ENCODE data around the gene RHOJ.

RHOJ gene

GRCh38 chr14:63205866-63206265 lies 1.6 kb downstream of the RHOJ start:
- peak; percentile 30 for DNase-seq (ENCODE audit: low read depth)

DNA sequence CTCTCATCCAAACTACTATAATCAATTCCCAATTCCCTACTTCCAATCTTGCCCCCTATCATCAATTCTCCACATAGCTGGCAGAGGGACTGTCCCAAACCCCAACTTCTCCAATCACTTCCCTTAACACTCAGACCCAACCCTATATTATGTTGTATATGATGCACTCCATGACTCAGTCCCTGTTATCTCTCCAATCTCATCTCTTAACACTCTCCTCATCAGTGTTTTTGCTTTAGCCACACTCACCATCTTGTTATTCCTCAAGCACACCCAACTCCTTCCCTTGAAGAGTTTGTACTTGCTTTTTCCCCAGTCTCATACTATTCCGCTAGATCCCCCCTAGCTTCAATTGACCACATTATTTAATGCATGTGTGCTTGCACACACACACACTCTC lies 4.9 kb downstream of the RHOJ start:
- peak; percentile 46 for DNase-seq (ENCODE audit: low read depth)

DNA sequence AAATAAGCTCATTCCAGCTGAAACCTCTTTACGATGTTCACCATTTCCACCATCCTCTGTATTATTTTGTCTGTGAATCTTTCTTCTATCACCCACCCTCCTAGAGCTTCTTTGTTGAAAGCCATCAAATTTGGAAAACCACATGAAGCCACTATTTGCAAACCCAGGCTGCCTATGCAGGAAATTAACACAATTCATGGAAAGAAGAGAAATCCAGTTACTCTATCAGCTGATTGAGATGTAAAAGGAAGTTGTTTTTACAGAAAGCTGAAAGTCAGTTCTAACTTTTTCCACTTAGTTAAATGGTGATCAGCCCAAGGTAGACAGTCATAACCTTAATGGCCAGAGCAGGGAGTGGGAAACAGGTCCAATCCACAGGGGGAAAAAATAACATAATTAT lies 6.6 kb downstream of the RHOJ start:
- no peak for DNase-seq (ENCODE audit: low read depth)

DNA sequence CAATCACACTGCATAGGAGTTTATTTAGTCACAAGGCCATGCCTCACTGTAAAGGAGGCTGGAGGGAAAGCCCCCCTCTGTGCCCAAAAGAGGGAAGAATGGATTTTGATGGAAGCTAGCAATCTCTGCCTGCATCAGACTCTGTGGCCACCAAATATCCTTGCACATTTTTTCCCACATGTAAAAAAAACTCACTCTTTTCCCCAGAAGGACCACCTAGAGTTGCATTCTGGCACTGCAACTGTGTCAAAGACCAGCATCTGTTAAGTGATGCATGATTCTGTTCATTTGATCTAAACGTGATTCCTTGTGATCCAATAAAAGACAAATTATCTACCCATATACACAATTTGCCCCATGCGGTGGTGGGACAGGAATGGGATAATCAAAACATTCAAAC lies 8.0 kb downstream of the RHOJ start:
- DNase-seq (ENCODE audit: low read depth): no peak

DNA sequence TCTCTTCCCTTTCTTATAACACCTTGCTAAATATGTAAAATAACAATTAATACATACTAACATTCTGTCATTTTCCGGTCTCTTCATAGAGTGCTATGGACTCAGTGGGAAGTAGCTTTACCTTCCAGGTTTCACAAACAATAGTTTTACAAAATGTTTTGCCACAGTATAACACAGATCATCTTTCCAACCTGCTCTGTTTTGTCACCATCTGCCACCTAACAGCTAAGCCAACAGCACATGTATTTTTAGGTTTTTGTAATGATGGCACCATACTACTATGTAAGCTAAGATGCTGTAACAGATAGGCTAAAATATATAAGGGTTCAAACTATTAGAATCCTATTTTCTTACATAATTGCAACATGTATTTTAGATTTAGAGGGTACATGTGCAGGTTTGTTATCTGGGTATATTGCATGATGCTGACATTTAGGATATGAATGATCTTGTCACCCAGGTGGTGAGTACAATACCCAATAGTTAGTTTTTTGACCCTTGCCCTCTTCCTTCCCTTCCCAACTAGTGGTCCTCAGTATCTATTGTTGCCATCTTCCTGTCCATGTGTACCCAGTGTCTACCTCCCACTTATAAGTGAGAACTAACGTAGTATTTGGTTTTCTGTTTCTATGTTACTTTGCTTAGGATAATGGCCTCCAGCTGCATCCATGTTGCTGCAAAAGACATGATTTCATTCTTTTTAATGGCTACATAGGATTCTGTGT lies 8.7 kb downstream of the RHOJ start:
- no peak for DNase-seq (ENCODE audit: low read depth)

GRCh38 chr14:63214417-63215196 lies 10.4 kb downstream of the RHOJ start:
- DNase-seq (ENCODE audit: low read depth): no peak

- DNase-seq (ENCODE audit: low read depth): peak; percentile 14
Observed at GRCh38 chr14:63220526-63220925, 16.3 kb downstream of the RHOJ start.

DNA sequence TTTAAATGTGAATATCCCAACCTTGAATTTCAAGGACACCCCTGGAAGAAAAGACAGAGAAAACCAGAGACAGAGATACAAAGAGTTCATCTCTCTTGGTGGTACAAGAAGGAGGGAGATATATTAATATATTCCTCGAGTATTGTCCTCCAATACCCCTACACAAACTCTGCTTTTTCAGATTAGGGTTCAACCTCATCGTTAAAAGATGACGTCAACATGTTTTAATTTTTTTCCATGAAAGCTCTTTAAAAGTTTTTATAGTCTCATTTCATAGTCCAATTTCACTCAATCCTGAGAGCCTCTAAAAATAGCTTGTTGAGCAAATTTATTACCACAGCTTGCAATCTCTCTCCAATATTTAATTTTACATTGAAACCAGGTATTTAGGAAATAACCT lies 19.4 kb downstream of the RHOJ start:
- no peak for DNase-seq (ENCODE audit: low read depth)

DNA sequence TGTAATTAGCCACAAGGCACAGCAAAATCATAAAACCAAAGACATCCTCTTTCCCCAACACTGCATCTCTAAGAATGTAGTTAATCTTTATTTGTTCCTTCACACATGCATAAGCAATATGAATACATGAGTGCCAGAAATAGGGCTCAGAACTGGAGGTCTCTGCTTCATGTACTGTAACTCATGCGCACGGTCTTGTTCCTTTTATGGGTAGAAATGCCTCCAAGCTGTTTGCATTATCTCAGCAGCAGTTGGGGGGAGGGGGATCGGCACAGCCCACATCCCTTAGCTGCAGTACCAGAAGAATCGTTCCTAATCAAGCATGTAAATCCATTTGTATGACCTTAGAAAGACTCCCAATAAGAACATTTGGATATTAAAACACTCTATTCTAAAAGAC lies 20.0 kb downstream of the RHOJ start:
- peak; percentile 23 for DNase-seq (ENCODE audit: low read depth)

DNA sequence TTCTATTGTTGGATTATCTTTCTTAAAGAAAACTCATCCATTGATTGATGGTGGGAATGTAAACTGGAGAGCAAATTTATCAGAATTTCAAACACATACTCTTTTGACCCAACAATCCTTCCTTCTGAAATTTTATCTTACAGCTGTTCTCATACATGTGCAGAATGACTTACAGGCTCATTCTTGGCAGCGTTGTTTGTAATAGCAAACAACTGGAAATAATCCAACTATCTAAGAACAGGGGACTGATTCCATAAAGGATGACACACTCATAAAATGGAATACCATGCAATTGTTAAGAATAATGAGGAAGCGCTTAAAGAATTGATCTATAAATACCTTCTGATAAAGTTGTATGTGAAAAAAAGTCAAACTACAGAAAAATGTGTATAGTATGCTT lies 24.0 kb downstream of the RHOJ start:
- no peak for DNase-seq (ENCODE audit: low read depth)

GRCh38 chr14:63229330-63230059 lies 25.3 kb downstream of the RHOJ start:
- peak; percentile 24 for DNase-seq (ENCODE audit: low read depth)

DNA sequence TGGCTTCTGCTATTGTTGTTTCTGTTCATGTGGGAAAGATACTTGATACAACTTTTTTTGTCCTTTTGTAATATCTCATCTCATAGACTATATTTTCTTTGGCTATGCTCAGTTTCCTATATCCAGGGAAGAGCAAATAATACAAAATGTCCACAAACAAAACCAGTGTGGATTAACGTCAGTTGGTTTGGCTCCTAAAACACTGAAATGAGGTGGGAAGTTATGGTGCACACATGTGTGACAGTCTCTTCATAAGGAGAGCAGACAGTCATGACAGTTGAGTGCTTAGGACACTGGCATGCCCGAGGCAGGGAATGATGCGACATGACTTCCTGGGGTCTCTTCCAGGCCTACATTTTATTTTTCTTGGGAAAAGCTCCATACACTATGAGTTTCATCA lies 27.5 kb downstream of the RHOJ start:
- no peak for DNase-seq (ENCODE audit: low read depth)

- no peak for DNase-seq (ENCODE audit: low read depth)
Observed at GRCh38 chr14:63237791-63238190, 33.5 kb downstream of the RHOJ start.

- no peak for DNase-seq (ENCODE audit: low read depth)
Observed at GRCh38 chr14:63240221-63240620, 36.0 kb downstream of the RHOJ start.

DNA sequence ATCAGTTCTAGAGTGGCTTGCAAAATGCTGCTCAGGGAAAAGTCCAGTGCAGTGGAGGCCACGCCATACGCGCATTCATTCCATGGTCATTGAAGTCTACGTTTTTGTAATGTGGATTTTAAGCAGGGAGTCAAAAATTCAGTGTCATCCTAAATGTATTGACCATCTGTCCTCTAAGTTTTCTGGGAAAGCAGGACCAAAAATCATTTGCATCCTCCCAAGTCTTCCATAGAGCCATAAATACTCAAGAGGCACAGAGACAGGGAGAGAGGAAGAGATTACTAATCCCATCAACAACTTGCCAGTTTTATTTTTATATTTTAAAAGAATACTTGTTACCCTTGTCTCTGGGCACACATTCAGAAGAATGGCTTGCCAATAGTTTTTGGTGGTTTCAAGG lies 36.9 kb downstream of the RHOJ start:
- DNase-seq (ENCODE audit: low read depth): no peak

DNA sequence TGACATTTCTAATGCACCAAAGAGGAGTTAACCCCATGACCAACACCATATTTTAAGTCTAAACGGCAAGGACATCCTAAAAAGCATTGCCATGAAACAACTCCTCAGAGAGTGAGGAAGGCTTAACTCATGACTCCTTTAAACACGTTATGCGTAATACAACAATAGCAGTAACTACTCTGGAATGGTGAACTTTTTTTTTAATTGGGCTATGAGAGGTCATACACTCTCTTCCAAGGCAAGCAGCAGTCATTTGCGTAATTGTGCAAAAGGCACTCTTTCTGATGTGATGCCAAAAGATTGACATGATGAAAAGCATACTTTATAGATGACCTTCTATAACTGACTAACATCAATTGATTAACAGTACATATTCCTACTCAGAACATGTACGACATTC lies 39.4 kb downstream of the RHOJ start:
- DNase-seq (ENCODE audit: low read depth): no peak

- no peak for DNase-seq (ENCODE audit: low read depth)
Observed at GRCh38 chr14:63245893-63246292, 41.6 kb downstream of the RHOJ start.

DNA sequence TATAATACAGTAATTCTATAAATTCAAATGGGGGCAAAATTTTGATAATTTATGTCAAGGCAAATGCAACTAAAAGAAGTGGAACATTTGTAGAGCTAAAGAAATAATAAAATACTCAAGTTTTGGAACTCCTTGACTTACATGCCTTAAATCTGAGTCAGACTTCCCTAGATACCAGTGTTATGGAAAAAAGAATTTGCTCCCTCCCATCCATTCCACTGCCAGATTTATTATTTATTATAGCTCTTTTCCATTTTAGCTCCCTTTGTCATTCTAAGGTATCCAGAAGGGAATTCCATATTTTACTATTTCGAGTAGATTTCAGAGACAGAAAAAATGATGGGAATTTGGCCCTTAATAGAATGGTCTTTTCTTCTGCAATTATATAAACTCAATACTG lies 44.0 kb downstream of the RHOJ start:
- DNase-seq (ENCODE audit: low read depth): peak; percentile 71

- peak; percentile 56 for DNase-seq (ENCODE audit: low read depth)
Observed at GRCh38 chr14:63249092-63249491, 44.8 kb downstream of the RHOJ start.

DNA sequence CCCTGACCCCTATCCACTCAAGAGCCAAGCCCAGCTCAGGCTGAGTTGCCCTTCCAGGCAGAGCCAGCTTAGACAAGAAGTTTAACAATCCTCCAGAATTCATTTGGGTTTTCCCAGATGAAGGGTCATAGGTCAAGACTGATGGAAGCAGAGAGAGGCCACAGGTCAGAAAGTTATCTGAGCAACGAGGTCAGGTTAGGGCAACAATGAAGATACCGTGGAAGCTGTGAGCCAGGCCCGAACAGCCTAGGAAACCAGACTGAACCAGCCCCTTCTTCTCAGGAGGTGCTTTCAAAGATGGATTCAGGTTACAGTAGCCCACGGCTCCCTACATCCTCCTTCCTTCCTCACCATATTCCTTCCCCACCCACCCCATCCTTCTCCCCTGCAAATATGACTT lies 53.1 kb downstream of the RHOJ start:
- DNase-seq (ENCODE audit: low read depth): no peak

GRCh38 chr14:63262446-63262845 lies 58.2 kb downstream of the RHOJ start:
- no peak for DNase-seq (ENCODE audit: low read depth)

DNA sequence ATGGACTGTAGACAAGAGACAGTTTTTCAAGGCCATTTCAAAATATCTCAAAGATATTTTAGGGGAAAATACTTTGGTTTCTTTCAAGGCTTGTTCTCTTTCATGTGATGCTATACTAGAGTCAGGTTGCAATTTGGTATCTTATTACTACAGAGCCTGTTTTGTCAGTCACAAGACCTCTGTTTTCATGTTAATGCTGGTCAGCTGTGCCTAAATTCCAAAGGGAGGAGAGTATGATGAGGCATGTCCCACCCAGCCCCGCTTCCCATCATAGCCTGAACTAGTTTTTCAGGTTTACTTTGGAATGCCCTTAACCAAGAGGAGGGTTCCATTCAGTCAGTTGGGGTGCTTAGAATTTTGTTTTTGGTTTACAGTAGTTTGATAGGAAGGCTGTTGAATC lies 61.9 kb downstream of the RHOJ start:
- no peak for DNase-seq (ENCODE audit: low read depth)

DNA sequence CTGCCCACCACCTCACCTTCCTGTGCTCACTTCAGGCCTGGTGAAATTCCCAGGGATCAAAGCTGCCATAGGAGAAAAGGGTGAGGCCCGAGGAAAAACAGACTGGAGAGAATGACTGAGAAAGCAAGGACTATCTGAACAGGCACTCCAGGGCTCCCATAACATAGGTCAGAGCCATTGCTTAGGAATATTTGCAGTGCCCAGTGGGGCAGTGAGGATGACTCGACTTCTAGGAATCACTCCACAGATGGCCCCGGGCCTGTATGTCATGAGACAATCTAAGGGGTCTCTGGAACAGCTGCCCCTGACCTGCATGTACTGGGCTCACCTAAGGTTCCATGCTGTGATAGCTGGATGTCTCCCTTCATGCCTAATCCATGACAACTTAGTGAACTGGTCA lies 62.9 kb downstream of the RHOJ start:
- DNase-seq (ENCODE audit: low read depth): peak; percentile 15

Measured in EH (cell line).